Naive B cell (primary cell): ENCODE data around the gene DMD. TPM values are rescaled to one million over a fixed set of nuclear protein-coding genes. Genes with fewer than 3 reads are reported as not detected.
A peak's percentile ranks its signal among the peaks of the same experiment; 100 is the strongest.

ENCODE experiments used
- ATAC-seq, 2 donors: fragments of 150-1000 bp; cut with Tn5 transposase; 2 replicates each; pipeline ENCODE4 v1.10.0; 2021; ENCODE audit warnings: low read depth in 2 of 2, mild to moderate bottlenecking in 2 of 2, moderate library complexity in 2 of 2
- DNase-seq: peaks from one replicate; pipeline ENCODE4 v3.0.0; 2022
- H3K27ac Mint-ChIP-seq, 6 donors: one replicate each; pipeline ENCODE4 v1.8.0; 2020 to 2022; ENCODE audit warnings: mild to moderate bottlenecking in 6 of 6, mixed read lengths in 6 of 6, moderate library complexity in 5 of 6, inconsistent platforms in 2 of 6
- H3K27me3 Mint-ChIP-seq, 3 donors: one replicate each; pipeline ENCODE4 v1.8.0; 2021 to 2022; ENCODE audit warnings: mixed read lengths in 3 of 3, mild to moderate bottlenecking in 1 of 3
- H3K36me3 Mint-ChIP-seq, 2 donors: one replicate each; pipeline ENCODE4 v1.8.0; 2020 to 2022; ENCODE audit warnings: mixed read lengths in 2 of 2, inconsistent platforms in 1 of 2, mild to moderate bottlenecking in 1 of 2
- H3K4me1 Mint-ChIP-seq, 3 donors: one replicate each; pipeline ENCODE4 v1.8.0; 2020 to 2022; ENCODE audit warnings: mixed read lengths in 3 of 3, inconsistent platforms in 1 of 3, mild to moderate bottlenecking in 1 of 3, moderate library complexity in 1 of 3
- H3K4me3 Mint-ChIP-seq, 8 donors: one replicate each; pipeline ENCODE4 v1.8.0; 2020 to 2022; ENCODE audit warnings: mild to moderate bottlenecking in 8 of 8, mixed read lengths in 8 of 8, moderate library complexity in 8 of 8, inconsistent platforms in 2 of 8
- H3K9me3 Mint-ChIP-seq, 7 donors: one replicate each; pipeline ENCODE4 v1.8.0; 2020 to 2022; ENCODE audit warnings: mixed read lengths in 7 of 7, mild to moderate bottlenecking in 5 of 7, inconsistent platforms in 2 of 7, moderate library complexity in 1 of 7
- polyA plus RNA-seq, 6 donors: library from polyadenylated mRNA; unstranded; fragments of 300-500 nt; fragmentation: Illumina TruSeq; gene quantifications; one replicate each; pipeline ENCODE4 v1.2.3, GENCODE V29; 2021; ENCODE audit warnings: low read depth in 6 of 6

Gene DMD
- polyA plus RNA-seq, 6 donors from 2014 or later = 1.00 to 5.0 (median 1.9) TPM

- Mint-ChIP-seq H3K27me3 (peaks cover 0 to 6% (median under 1%) of the 10 kb centered on the region in 3 donors), H3K4me1 (no peaks in the 10 kb centered on the region), H3K36me3 (no peaks in the 10 kb centered on the region), H3K9me3 (peaks cover 0 to 9% (median 4%) of the 10 kb centered on the region in 7 donors), H3K4me3 (no peak overlapping the region), H3K27ac (no peak overlapping the region)
- ATAC-seq (no peak), DNase-seq (no peak)
Observed at GRCh38 chrX:31371956-31372355, 1839.4 kb downstream of the DMD start.

GRCh38 chrX:31367816-31368215 lies 1843.5 kb downstream of the DMD start:
- DNase-seq = no peak
- Mint-ChIP-seq H3K27ac (no peak overlapping the region), H3K4me1 (no peaks in the 10 kb centered on the region), H3K36me3 (no peaks in the 10 kb centered on the region), H3K27me3 (peaks cover 0 to 6% (median 3%) of the 10 kb centered on the region in 3 donors), H3K9me3 (peaks cover 0 to 9% (median 4%) of the 10 kb centered on the region in 7 donors), H3K4me3 (no peak overlapping the region)
- ATAC-seq = no peak

DNA sequence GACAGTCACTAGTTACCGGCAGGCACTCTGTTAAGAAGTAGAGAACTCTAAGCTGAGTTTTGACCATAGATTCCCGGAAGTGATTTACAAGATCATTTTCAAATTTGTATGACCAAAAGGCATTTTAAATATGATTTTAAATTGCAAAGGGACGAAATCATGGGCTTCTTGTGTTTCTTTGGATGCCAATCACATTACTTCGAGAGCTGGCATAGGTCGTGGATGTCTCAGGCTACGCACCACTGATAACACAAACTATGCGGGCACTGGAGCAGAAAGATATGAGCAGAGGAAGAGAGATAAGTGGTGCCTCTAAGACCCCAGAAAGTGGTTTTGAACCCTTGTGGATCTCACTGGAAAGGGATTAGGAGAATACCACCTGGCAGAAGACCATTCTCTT lies 1845.3 kb downstream of the DMD start:
- Mint-ChIP-seq H3K9me3 (peaks cover 0 to 7% (median 0%) of the 10 kb centered on the region in 7 donors), H3K4me3 (no peak overlapping the region), H3K36me3 (no peaks in the 10 kb centered on the region), H3K27me3 (peaks cover 0 to 6% (median 3%) of the 10 kb centered on the region in 3 donors), H3K4me1 (no peaks in the 10 kb centered on the region), H3K27ac (no peak overlapping the region)
- ATAC-seq = no peak
- no peak for DNase-seq

- DNase-seq (no peak), ATAC-seq (no peak)
- H3K4me3 Mint-ChIP-seq = no peak overlapping the region
- H3K4me1 Mint-ChIP-seq = no peaks in the 10 kb centered on the region
- H3K27ac Mint-ChIP-seq = no peak overlapping the region
- H3K36me3 Mint-ChIP-seq = no peaks in the 10 kb centered on the region
- H3K27me3 Mint-ChIP-seq = peaks cover 0 to 3% (median 0%) of the 10 kb centered on the region in 3 donors
- H3K9me3 Mint-ChIP-seq = peaks cover 0 to 3% (median 0%) of the 10 kb centered on the region in 7 donors
Observed at GRCh38 chrX:31356275-31357212, 1854.8 kb downstream of the DMD start.

- Mint-ChIP-seq H3K36me3 (no peaks in the 10 kb centered on the region), H3K4me3 (no peak overlapping the region), H3K27ac (no peak overlapping the region), H3K27me3 (peaks cover 0 to 3% (median under 1%) of the 10 kb centered on the region in 3 donors), H3K9me3 (peaks cover 0 to 3% (median 0%) of the 10 kb centered on the region in 7 donors), H3K4me1 (no peaks in the 10 kb centered on the region)
- ATAC-seq (no peak), DNase-seq (no peak)
Observed at GRCh38 chrX:31355206-31355955, 1856.0 kb downstream of the DMD start.

DNA sequence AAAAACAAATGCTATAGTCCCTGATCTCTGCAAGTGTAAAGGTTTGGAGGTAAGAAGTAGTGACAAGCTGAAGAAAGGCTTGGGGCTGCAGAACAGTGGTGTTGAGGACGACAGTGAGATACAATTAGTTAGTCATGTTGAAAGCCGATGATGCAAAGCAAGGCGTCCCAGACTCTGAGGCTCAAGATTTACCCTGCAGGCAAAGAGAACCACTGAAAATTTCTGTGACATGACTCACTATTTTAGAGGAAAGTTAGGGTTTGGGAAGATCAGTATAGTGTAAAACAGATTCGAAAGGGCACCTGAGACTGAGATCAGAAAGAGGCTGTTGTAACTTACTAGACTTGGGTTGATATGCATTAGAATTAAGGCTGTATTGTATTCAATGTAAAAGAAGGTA lies 1858.3 kb downstream of the DMD start:
- Mint-ChIP-seq H3K36me3 (no peaks in the 10 kb centered on the region), H3K4me3 (no peak overlapping the region), H3K4me1 (no peaks in the 10 kb centered on the region), H3K27ac (no peak overlapping the region), H3K27me3 (peaks cover 0 to 8% (median 8%) of the 10 kb centered on the region in 3 donors), H3K9me3 (peaks cover 0 to 6% (median 0%) of the 10 kb centered on the region in 7 donors)
- ATAC-seq (no peak), DNase-seq (no peak)

DNA sequence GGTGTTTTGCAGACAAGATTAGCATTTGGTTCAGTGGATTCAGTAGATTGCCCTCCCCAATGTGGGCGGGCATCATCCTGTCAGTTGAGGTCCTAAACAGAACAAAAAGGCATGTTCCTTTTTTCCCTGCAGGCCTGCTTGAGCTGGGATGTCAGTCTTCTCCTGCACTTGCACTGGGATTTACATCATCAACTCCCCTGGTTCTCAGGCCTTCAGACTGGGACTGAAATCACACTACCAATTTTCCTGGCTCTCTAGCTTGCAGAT lies 1860.6 kb downstream of the DMD start:
- H3K9me3 Mint-ChIP-seq = peaks cover 0 to 6% (median 0%) of the 10 kb centered on the region in 7 donors
- H3K4me3 Mint-ChIP-seq = no peak overlapping the region

DNA sequence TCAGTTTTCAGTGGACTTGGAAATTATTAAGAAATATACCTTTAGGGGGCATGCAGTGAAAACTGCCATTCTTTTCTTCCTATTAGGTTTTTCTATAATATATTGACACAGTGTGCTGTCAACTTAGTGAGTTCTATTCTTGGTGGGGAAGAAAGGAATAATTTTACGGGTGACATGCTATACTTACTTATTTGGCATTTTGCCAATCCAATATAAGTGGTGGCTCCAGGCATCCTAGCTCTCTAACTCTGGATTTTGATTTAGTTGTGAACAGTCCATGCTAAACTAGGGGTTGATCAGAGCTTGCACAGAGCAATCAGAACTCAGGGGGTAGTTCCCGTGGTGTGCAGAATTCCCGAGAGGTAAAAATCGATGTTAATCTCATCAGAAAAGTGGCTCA lies 1861.8 kb downstream of the DMD start:
- ATAC-seq (no peak), DNase-seq (no peak)
- Mint-ChIP-seq H3K27ac (no peak overlapping the region), H3K36me3 (no peaks in the 10 kb centered on the region), H3K27me3 (peaks cover 0 to 13% (median 8%) of the 10 kb centered on the region in 3 donors), H3K4me1 (no peaks in the 10 kb centered on the region), H3K9me3 (peaks cover 0 to 6% (median 0%) of the 10 kb centered on the region in 7 donors), H3K4me3 (no peak overlapping the region)

More for the DNA sequence above, 1860.6 kb downstream of the DMD start:
- H3K4me1 Mint-ChIP-seq = no peaks in the 10 kb centered on the region
- H3K27ac Mint-ChIP-seq = no peak overlapping the region
- ATAC-seq = no peak
- peaks cover 0 to 13% (median 8%) of the 10 kb centered on the region in 3 donors for H3K27me3 Mint-ChIP-seq
- DNase-seq = no peak
- H3K36me3 Mint-ChIP-seq = no peaks in the 10 kb centered on the region

GRCh38 chrX:31340587-31340986 lies 1870.8 kb downstream of the DMD start:
- Mint-ChIP-seq H3K36me3 (no peaks in the 10 kb centered on the region), H3K9me3 (no peaks in the 10 kb centered on the region), H3K27ac (no peak overlapping the region), H3K4me3 (no peak overlapping the region), H3K4me1 (no peaks in the 10 kb centered on the region), H3K27me3 (peaks cover 0 to 5% (median 0%) of the 10 kb centered on the region in 3 donors)
- no peak for DNase-seq
- no peak for ATAC-seq

GRCh38 chrX:31338991-31339350 lies 1872.4 kb downstream of the DMD start:
- H3K9me3 Mint-ChIP-seq = no peaks in the 10 kb centered on the region
- no peak for ATAC-seq
- no peak overlapping the region for H3K4me3 Mint-ChIP-seq
- H3K27me3 Mint-ChIP-seq = peaks cover 0 to 8% (median 0%) of the 10 kb centered on the region in 3 donors
- H3K36me3 Mint-ChIP-seq = no peaks in the 10 kb centered on the region
- no peak overlapping the region for H3K27ac Mint-ChIP-seq
- H3K4me1 Mint-ChIP-seq = no peaks in the 10 kb centered on the region
- DNase-seq = no peak

- no peaks in the 10 kb centered on the region for H3K36me3 Mint-ChIP-seq
- no peak for ATAC-seq
- H3K9me3 Mint-ChIP-seq = no peaks in the 10 kb centered on the region
- H3K4me3 Mint-ChIP-seq = no peak overlapping the region
- no peak overlapping the region for H3K27ac Mint-ChIP-seq
- no peak for DNase-seq
- H3K4me1 Mint-ChIP-seq = no peaks in the 10 kb centered on the region
- peaks cover 0 to 8% (median 0%) of the 10 kb centered on the region in 3 donors for H3K27me3 Mint-ChIP-seq
Observed at GRCh38 chrX:31337332-31337731, 1874.0 kb downstream of the DMD start.

DNA sequence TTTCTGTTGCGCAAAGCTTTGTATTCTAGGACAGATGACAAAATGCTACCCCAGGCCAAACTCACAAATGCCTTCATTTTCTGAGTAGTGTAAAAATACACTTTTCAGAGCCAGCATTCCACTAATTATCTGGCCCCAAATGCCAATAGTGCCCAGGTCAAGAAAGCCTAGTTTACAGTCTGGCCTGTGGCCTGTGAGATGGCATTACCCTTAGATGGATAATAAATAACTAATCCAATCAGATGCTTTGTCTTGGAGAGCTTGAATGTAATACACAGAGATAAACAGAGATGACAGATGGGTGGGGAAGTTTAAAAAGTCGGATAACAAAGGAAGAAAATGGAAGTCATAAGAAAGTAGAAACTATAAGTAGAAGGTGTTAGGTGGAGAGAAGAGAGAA lies 1874.9 kb downstream of the DMD start:
- peak overlapping the region in 1 of 6 donors; percentile 33 for H3K27ac Mint-ChIP-seq
- no peaks in the 10 kb centered on the region for H3K36me3 Mint-ChIP-seq
- H3K4me1 Mint-ChIP-seq = no peaks in the 10 kb centered on the region
- DNase-seq (no peak), ATAC-seq (no peak)
- no peaks in the 10 kb centered on the region for H3K9me3 Mint-ChIP-seq
- H3K27me3 Mint-ChIP-seq = peaks cover 0 to 8% (median 0%) of the 10 kb centered on the region in 3 donors
- H3K4me3 Mint-ChIP-seq = no peak overlapping the region

GRCh38 chrX:31334997-31335396 lies 1876.4 kb downstream of the DMD start:
- H3K27ac Mint-ChIP-seq = no peak overlapping the region
- DNase-seq (no peak), ATAC-seq (no peak)
- H3K4me1 Mint-ChIP-seq = no peaks in the 10 kb centered on the region
- peaks cover 0 to 8% (median 0%) of the 10 kb centered on the region in 3 donors for H3K27me3 Mint-ChIP-seq
- no peaks in the 10 kb centered on the region for H3K9me3 Mint-ChIP-seq
- H3K36me3 Mint-ChIP-seq = no peaks in the 10 kb centered on the region
- no peak overlapping the region for H3K4me3 Mint-ChIP-seq
